Mesodermal cell (in vitro differentiated cells): ENCODE results near the gene HMX1.
A peak's percentile ranks its signal among the peaks of the same experiment; 100 is the strongest.

Experiments
- H3K27ac ChIP-seq: 2 replicates; pipeline ENCODE4 v1.7.0; 2013; ENCODE audit warnings: mild to moderate bottlenecking, low read depth, low read length, moderate library complexity; ENCODE audit not compliant: severe bottlenecking
- H3K36me3 ChIP-seq: 2 replicates; pipeline ENCODE4 v1.7.1; 2013; ENCODE audit warnings: mild to moderate bottlenecking, low read length, moderate library complexity; ENCODE audit not compliant: control insufficient read depth, insufficient read depth
- H3K4me1 ChIP-seq: one replicate; pipeline ENCODE4 v1.7.1; 2013; ENCODE audit warnings: mild to moderate bottlenecking, low read length; ENCODE audit not compliant: insufficient read depth, control insufficient read depth, poor library complexity, severe bottlenecking
- H3K4me3 ChIP-seq: 2 replicates; pipeline ENCODE4 v1.7.0; 2013; ENCODE audit warnings: low read length, control low read depth, mild to moderate bottlenecking; ENCODE audit not compliant: insufficient read depth, poor library complexity, severe bottlenecking; ENCODE audit errors: extremely low read depth
- H3K9me3 ChIP-seq: 2 replicates; pipeline ENCODE4 v1.7.1; 2013; ENCODE audit warnings: mild to moderate bottlenecking, low read length, moderate library complexity; ENCODE audit not compliant: control insufficient read depth
- WGBS, 2 experiments: methylation state at CpG; one replicate each; pipeline ENCODE4 v1.1.5; 2013; ENCODE audit warnings: missing lambda C conversion rate in 2 of 2; ENCODE audit not compliant: insufficient coverage in 2 of 2; 5-methylcytosine and 5-hydroxymethylcytosine counted together

Gene HMX1

GRCh38 chr4:8859550-8860095 is 12.0 kb downstream of the HMX1 start:
- Histone ChIP-seq H3K9me3 (no peaks in the 10 kb centered on the region), H3K4me1 (peaks cover 25% of the 10 kb centered on the region), H3K4me3 (no peak overlapping the region), H3K27ac (no peak overlapping the region), H3K36me3 (no peaks in the 10 kb centered on the region)
- WGBS, 2 experiments, result 2 to 5% methylated on average over 26 to 28 of the region's 38 CpGs

- Histone ChIP-seq H3K9me3 (no peaks in the 10 kb centered on the region), H3K27ac (no peak overlapping the region), H3K4me1 (peaks cover 26% of the 10 kb centered on the region), H3K36me3 (no peaks in the 10 kb centered on the region), H3K4me3 (no peak overlapping the region)
- WGBS, 2 experiments, result 2 to 4% methylated on average over 8 to 10 of the region's 19 CpGs
Measured at GRCh38 chr4:8858701-8859210, 12.9 kb downstream of the HMX1 start.

- H3K36me3 ChIP-seq, result no peaks in the 10 kb centered on the region
- H3K9me3 ChIP-seq, result no peaks in the 10 kb centered on the region
- peak overlapping the region; percentile 21 for H3K4me3 ChIP-seq
- peaks cover 26% of the 10 kb centered on the region for H3K4me1 ChIP-seq
- 1 to 2% methylated on average over 63 to 68 of the region's 74 CpGs for WGBS, 2 experiments
- no peak overlapping the region for H3K27ac ChIP-seq
Measured at GRCh38 chr4:8857766-8858700, 13.6 kb downstream of the HMX1 start.

GRCh38 chr4:8856835-8857621 is 14.6 kb downstream of the HMX1 start:
- Histone ChIP-seq H3K4me1 (peaks cover 26% of the 10 kb centered on the region), H3K36me3 (no peaks in the 10 kb centered on the region), H3K4me3 (peak overlapping the region; percentile 21), H3K27ac (no peak overlapping the region), H3K9me3 (no peaks in the 10 kb centered on the region)
- 2 to 3% methylated on average over 42 to 49 of the region's 51 CpGs for WGBS, 2 experiments

GRCh38 chr4:8855818-8856245 is 15.8 kb downstream of the HMX1 start:
- Histone ChIP-seq H3K36me3 (no peaks in the 10 kb centered on the region), H3K27ac (no peak overlapping the region), H3K9me3 (no peaks in the 10 kb centered on the region), H3K4me3 (no peak overlapping the region), H3K4me1 (peaks cover 18% of the 10 kb centered on the region)
- 0 to 3% methylated on average over 3 to 4 of the region's 9 CpGs for WGBS, 2 experiments

- Histone ChIP-seq H3K27ac (no peak overlapping the region), H3K36me3 (no peaks in the 10 kb centered on the region), H3K9me3 (no peaks in the 10 kb centered on the region), H3K4me3 (no peak overlapping the region), H3K4me1 (peaks cover 18% of the 10 kb centered on the region)
- WGBS, 2 experiments, result 23 to 34% methylated on average over 9 to 10 of the region's 10 CpGs
Measured at GRCh38 chr4:8854931-8855330, 16.7 kb downstream of the HMX1 start.

GRCh38 chr4:8854016-8854415 is 17.6 kb downstream of the HMX1 start:
- Histone ChIP-seq H3K27ac (no peak overlapping the region), H3K4me1 (peaks cover 18% of the 10 kb centered on the region), H3K36me3 (no peaks in the 10 kb centered on the region), H3K4me3 (no peak overlapping the region), H3K9me3 (no peaks in the 10 kb centered on the region)
- 65 to 69% methylated on average over 4 of the region's 6 CpGs for WGBS, 2 experiments

- Histone ChIP-seq H3K36me3 (no peaks in the 10 kb centered on the region), H3K27ac (no peak overlapping the region), H3K9me3 (no peaks in the 10 kb centered on the region), H3K4me3 (no peak overlapping the region), H3K4me1 (peaks cover 18% of the 10 kb centered on the region)
- 85 to 94% methylated on average over 5 to 6 of the region's 6 CpGs for WGBS, 2 experiments
Measured at GRCh38 chr4:8853249-8853648, 18.4 kb downstream of the HMX1 start.

GRCh38 chr4:8852118-8852704 is 19.4 kb downstream of the HMX1 start:
- Histone ChIP-seq H3K9me3 (no peaks in the 10 kb centered on the region), H3K4me1 (peaks cover 9% of the 10 kb centered on the region), H3K36me3 (no peaks in the 10 kb centered on the region), H3K4me3 (no peak overlapping the region), H3K27ac (no peak overlapping the region)
- 90 to 93% methylated on average over 16 to 17 of the region's 17 CpGs for WGBS, 2 experiments
